Head of caudate nucleus (tissue), 42 donors: ENCODE measurements around the gene SLC5A10.
"Not testable (repeated sequence)": the region's sequence is repeated elsewhere in the genome, so short reads cannot be mapped to it uniquely, and the experiment has no call there.

Experiments
- DNase-seq, 42 donors: peaks; one replicate each; pipeline versions ENCODE4 v3.0.0 to v3.0.0-alpha.2; 2020 to 2021; ENCODE audit warnings: mixed read lengths in 7 of 42
- intact Hi-C: fragments of 100-400 bp; cut with DNase I; formaldehyde crosslinking; loops from one replicate; pipeline ENCODE4 v1.15.0; 2022

The SLC5A10 gene

GRCh38 chr17:19062009-19062717 is 110.2 kb downstream of the SLC5A10 start:
- intact Hi-C loops: not testable (repeated sequence)
- DNase-seq: peak in 37 of 42 donors; percentile 1 to 92 (median 39)

GRCh38 chr17:19062718-19063325 is 110.9 kb downstream of the SLC5A10 start:
- DNase-seq, intact Hi-C loops: not testable (repeated sequence)

GRCh38 chr17:19063326-19063956 is 111.5 kb downstream of the SLC5A10 start:
- intact Hi-C loops: not testable (repeated sequence)
- peak; percentile 20 to 95 (median 82) for DNase-seq

- peak in 5 of 42 donors; percentile 1 to 19 (median 8) for DNase-seq
- intact Hi-C loops: not testable (repeated sequence)
Observed at GRCh38 chr17:19064378-19064777, 112.4 kb downstream of the SLC5A10 start.

GRCh38 chr17:19070318-19071168 is 118.6 kb downstream of the SLC5A10 start:
- intact Hi-C loops, DNase-seq: not testable (repeated sequence)
